Measurements from ENCODE around the gene EXD1.
"Not testable (repeated sequence)": the region's sequence is repeated elsewhere in the genome, so short reads cannot be mapped to it uniquely, and the experiment has no call there.

The EXD1 gene

GRCh38 chr15:41251411-41251810, 20.9 kb upstream of the EXD1 start:
- in situ Hi-C loops (cut with HindIII; ENCODE audit: low sequenced_read_pairs): no loop called here
- DNase-seq (ENCODE audit: low read depth): no peak

GRCh38 chr15:41250745-41251144, 20.2 kb upstream of the EXD1 start:
- H3K4me3 ChIP-seq (ENCODE audit: low read depth, low read length); DNase-seq (ENCODE audit: low read depth); in situ Hi-C loops (cut with HindIII; ENCODE audit: low sequenced_read_pairs): not testable (repeated sequence)

More at GRCh38 chr15:41251411-41251810, 20.9 kb upstream of the EXD1 start:
- H3K4me3 ChIP-seq (ENCODE audit: low read depth, low read length): no peak overlapping the region
- TF ChIP-seq CTCF (IDR thresholded peaks at IDR 0.05; ENCODE audit: low read depth, low read length, missing control alignments): no peak

GRCh38 chr15:41241221-41241964, 10.8 kb upstream of the EXD1 start:
- no peak overlapping the region for H3K4me3 ChIP-seq (ENCODE audit: low read depth, low read length)
- in situ Hi-C loops (cut with HindIII; ENCODE audit: low sequenced_read_pairs): no loop called here
- no peak for TF ChIP-seq CTCF (IDR thresholded peaks at IDR 0.05; ENCODE audit: low read depth, low read length, missing control alignments)
- no peak for DNase-seq (ENCODE audit: low read depth)

GRCh38 chr15:41238100-41238499, 7.5 kb upstream of the EXD1 start:
- in situ Hi-C loops (cut with HindIII; ENCODE audit: low sequenced_read_pairs): no loop called here
- no peak for TF ChIP-seq CTCF (IDR thresholded peaks at IDR 0.05; ENCODE audit: low read depth, low read length, missing control alignments)
- DNase-seq (ENCODE audit: low read depth): no peak
- no peak overlapping the region for H3K4me3 ChIP-seq (ENCODE audit: low read depth, low read length)

GRCh38 chr15:41235929-41236328, 5.4 kb upstream of the EXD1 start:
- in situ Hi-C loops (cut with HindIII; ENCODE audit: low sequenced_read_pairs): no loop called here
- H3K4me3 ChIP-seq (ENCODE audit: low read depth, low read length): no peak overlapping the region
- DNase-seq (ENCODE audit: low read depth): no peak
- no peak for TF ChIP-seq CTCF (IDR thresholded peaks at IDR 0.05; ENCODE audit: low read depth, low read length, missing control alignments)

- in situ Hi-C loops (cut with HindIII; ENCODE audit: low sequenced_read_pairs); H3K4me3 ChIP-seq (ENCODE audit: low read depth, low read length); DNase-seq (ENCODE audit: low read depth): not testable (repeated sequence)
These were observed 4.7 kb upstream of the EXD1 start for GRCh38 chr15:41235228-41235627.

- DNase-seq (ENCODE audit: low read depth): peak; percentile 35
- no peak overlapping the region for H3K4me3 ChIP-seq (ENCODE audit: low read depth, low read length)
- no peak for TF ChIP-seq CTCF (IDR thresholded peaks at IDR 0.05; ENCODE audit: low read depth, low read length, missing control alignments)
- in situ Hi-C loops (cut with HindIII; ENCODE audit: low sequenced_read_pairs): no loop called here
These were observed 2.8 kb upstream of the EXD1 start for GRCh38 chr15:41233367-41233771.
